IPS DF 6.9 (cell line): Measurements from ENCODE around the gene OR2L5.

Experiments
- DNase-seq: peaks from one replicate; pipeline ENCODE4 v3.0.0-alpha.2; 2013; ENCODE audit warnings: low read depth, low spot score
- H3K27ac ChIP-seq: one replicate; pipeline ENCODE4 v1.5.1; 2013; ENCODE audit warnings: low read length, control low read depth
- H3K27me3 ChIP-seq: 2 replicates; pipeline ENCODE4 v1.6.1; 2013; ENCODE audit warnings: mild to moderate bottlenecking, low read length; ENCODE audit not compliant: control insufficient read depth, insufficient read depth
- H3K36me3 ChIP-seq: 2 replicates; pipeline ENCODE4 v1.6.1; 2013; ENCODE audit warnings: low read length; ENCODE audit not compliant: control insufficient read depth, insufficient read depth
- H3K4me1 ChIP-seq: 2 replicates; pipeline ENCODE4 v1.6.1; 2013; ENCODE audit warnings: low read length; ENCODE audit not compliant: control insufficient read depth, insufficient read depth
- H3K4me3 ChIP-seq: 2 replicates; pipeline ENCODE4 v1.5.1; 2013; ENCODE audit warnings: mild to moderate bottlenecking, low read length
- H3K9me3 ChIP-seq: 2 replicates; pipeline ENCODE4 v1.6.1; 2013; ENCODE audit warnings: low read length, inconsistent platforms; ENCODE audit not compliant: control insufficient read depth, insufficient read depth
- WGBS: extraction: QIAGEN DNeasy Blood & Tissue Kit; methylation state at CpG from one replicate; pipeline ENCODE4 v1.1.7; 2013; ENCODE audit warnings: mixed read lengths, missing lambda C conversion rate; ENCODE audit not compliant: insufficient read length, insufficient coverage; 5-methylcytosine and 5-hydroxymethylcytosine counted together

OR2L5 gene

GRCh38 chr1:248046536-248046935 lies 33.1 kb downstream of the OR2L5 start, which contains the start of gene OR2L3:
TSS of gene OR2L3 (plus strand) at chr1:248046836. CDS start at chr1:248060682, 13,846 bp downstream.
- Histone ChIP-seq H3K4me3 (no peak within 1 kb of the TSS), H3K9me3 (peaks cover 4% of the 10 kb centered on the region), H3K36me3 (no peaks in the 10 kb centered on the region), H3K27me3 (no peaks in the 10 kb centered on the region), H3K4me1 (no peaks in the 10 kb centered on the region), H3K27ac (no peak within 1 kb of the TSS)
- no peak for DNase-seq
- WGBS, result no CpG with 5 or more reads among the region's 2 CpGs

GRCh38 chr1:248047008-248047407 lies 33.5 kb downstream of the OR2L5 start:
- Histone ChIP-seq H3K4me3 (no peak overlapping the region), H3K9me3 (peaks cover 4% of the 10 kb centered on the region)

GRCh38 chr1:248054671-248055070 lies 41.2 kb downstream of the OR2L5 start:
- Histone ChIP-seq H3K9me3 (peaks cover 4% of the 10 kb centered on the region), H3K36me3 (no peaks in the 10 kb centered on the region), H3K27me3 (no peaks in the 10 kb centered on the region), H3K4me1 (no peaks in the 10 kb centered on the region), H3K27ac (no peak overlapping the region), H3K4me3 (no peak overlapping the region)
- no peak for DNase-seq

More at GRCh38 chr1:248047008-248047407, 33.5 kb downstream of the OR2L5 start:
- Histone ChIP-seq H3K4me1 (no peaks in the 10 kb centered on the region), H3K27me3 (no peaks in the 10 kb centered on the region), H3K36me3 (no peaks in the 10 kb centered on the region), H3K27ac (no peak overlapping the region)
- no CpG with 5 or more reads among the region's 1 CpG for whole genome bisulfite sequencing
- DNase-seq, result no peak

GRCh38 chr1:248055261-248055660 lies 41.8 kb downstream of the OR2L5 start:
- peaks cover 2% of the 10 kb centered on the region for H3K9me3 ChIP-seq
- no peaks in the 10 kb centered on the region for H3K4me1 ChIP-seq
- no peak for DNase-seq
- no peak overlapping the region for H3K4me3 ChIP-seq
- WGBS, result no CpG with 5 or more reads among the region's 2 CpGs
- no peak overlapping the region for H3K27ac ChIP-seq
- no peaks in the 10 kb centered on the region for H3K36me3 ChIP-seq
- no peaks in the 10 kb centered on the region for H3K27me3 ChIP-seq

GRCh38 chr1:248065071-248065470 lies 51.6 kb downstream of the OR2L5 start:
- H3K36me3 ChIP-seq, result no peaks in the 10 kb centered on the region
- H3K4me3 ChIP-seq, result no peak overlapping the region
- no peak overlapping the region for H3K27ac ChIP-seq
- no peak for DNase-seq
- no CpG with 5 or more reads among the region's 2 CpGs for WGBS
- peaks cover 4% of the 10 kb centered on the region for H3K9me3 ChIP-seq
- H3K27me3 ChIP-seq, result no peaks in the 10 kb centered on the region
- H3K4me1 ChIP-seq, result no peaks in the 10 kb centered on the region

GRCh38 chr1:248065604-248066003 lies 52.1 kb downstream of the OR2L5 start:
- H3K4me3 ChIP-seq, result no peak overlapping the region
- H3K27me3 ChIP-seq, result no peaks in the 10 kb centered on the region
- no peak for DNase-seq
- no peaks in the 10 kb centered on the region for H3K4me1 ChIP-seq
- no peak overlapping the region for H3K27ac ChIP-seq
- no CpG with 5 or more reads among the region's 3 CpGs for WGBS
- peaks cover 4% of the 10 kb centered on the region for H3K9me3 ChIP-seq
- no peaks in the 10 kb centered on the region for H3K36me3 ChIP-seq
